B cell (primary cell): ENCODE results near the gene TEPSIN.
A peak's percentile ranks its signal among the peaks of the same experiment; 100 is the strongest.

Experiments
- CTCF ChIP-seq: fragments of 200-600 bp; IDR thresholded peaks from one replicate; pipeline ENCODE4 v1.8.0; 2022; ENCODE audit warnings: antibody characterized with exemption, mild to moderate bottlenecking
- EZH2 ChIP-seq: IDR thresholded peaks from 2 replicates; pipeline ENCODE4 v1.6.1; 2012; ENCODE audit warnings: borderline replicate concordance, low read depth, mild to moderate bottlenecking, moderate library complexity, low read length; ENCODE audit not compliant: insufficient read depth, poor library complexity, severe bottlenecking

- TF ChIP-seq CTCF = peak; percentile 91
- TF ChIP-seq EZH2 = no peak
Measured at GRCh38 chr17:81241648-81242420, 3.0 kb upstream of the TEPSIN start.
